NCI-H748 (cell line): ENCODE data around the gene CPNE5.
"Not testable (repeated sequence)": the region's sequence is repeated elsewhere in the genome, so short reads cannot be mapped to it uniquely, and the experiment has no call there.

Source experiments
- DNase-seq: peaks from one replicate; lab custom pipeline; 2025; ENCODE audit not compliant: unreplicated experiment; lab: John Stamatoyannopoulos, UW

CPNE5 gene

GRCh38 chr6:36728289-36729160 is 110.7 kb downstream of the CPNE5 start:
- no peak for DNase-seq

- DNase-seq, result peak; percentile 20
Observed at GRCh38 chr6:36727505-36728021, 111.7 kb downstream of the CPNE5 start.

DNA sequence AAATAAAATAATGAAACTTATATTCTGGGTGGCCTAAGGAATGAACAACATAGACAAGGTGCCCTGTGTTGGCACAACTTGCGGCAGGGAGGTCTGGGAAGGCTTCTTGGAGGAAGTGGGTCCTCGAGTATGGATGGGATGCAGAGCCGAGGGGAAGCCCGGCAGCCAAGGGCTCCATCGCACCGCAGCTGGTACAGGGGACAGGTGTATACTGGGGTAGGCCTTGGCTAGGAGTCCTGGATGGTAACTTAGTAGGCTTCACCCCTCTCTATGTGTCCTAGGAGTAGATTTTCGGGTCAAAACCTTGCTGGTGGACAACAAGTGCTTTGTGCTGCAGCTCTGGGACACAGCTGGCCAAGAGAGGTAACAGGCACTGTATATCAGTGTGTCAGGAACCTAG is 113.7 kb downstream of the CPNE5 start:
- no peak for DNase-seq

DNA sequence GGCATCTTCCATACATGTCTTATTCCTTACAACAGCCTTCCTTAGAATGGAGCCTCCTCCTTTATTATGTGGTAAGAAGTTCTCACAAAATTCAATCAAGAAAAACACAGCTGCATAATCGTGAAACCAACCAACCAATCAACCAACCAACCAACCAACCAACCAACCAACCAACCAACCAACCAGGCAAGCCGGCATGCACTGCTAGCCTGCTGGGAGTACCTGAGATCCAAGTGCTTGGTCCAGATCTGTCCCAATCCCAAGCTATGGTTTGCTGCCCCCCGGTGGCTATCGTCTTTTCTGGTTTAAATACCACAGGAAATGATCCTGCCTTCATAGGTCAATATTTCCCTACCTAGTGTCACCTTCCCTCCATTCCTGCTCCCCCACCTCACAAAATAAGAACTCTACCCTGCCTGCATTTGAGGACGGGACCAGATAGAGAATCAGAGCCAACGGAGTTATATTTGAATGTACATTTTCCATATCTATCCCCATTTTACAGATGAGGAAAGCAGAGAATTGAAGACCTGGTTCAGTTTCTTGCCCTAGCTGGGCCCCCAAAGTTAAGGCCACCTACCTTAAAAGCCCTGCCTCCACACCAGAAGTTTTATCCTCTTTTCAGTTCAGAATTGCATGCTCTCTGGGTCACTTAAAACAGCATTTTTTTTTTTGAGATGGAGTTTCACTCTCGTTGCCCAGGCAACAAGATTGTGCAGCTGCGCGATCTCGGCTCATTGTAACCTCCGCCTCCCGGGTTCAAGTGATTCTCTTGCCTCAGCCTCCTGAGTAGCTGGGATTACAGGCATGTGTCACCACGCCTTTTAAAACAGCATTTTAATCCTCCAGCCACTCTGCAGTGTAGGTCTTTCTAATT is 114.5 kb downstream of the CPNE5 start:
- DNase-seq, result peak; percentile 73

GRCh38 chr6:36723992-36724391 is 115.3 kb downstream of the CPNE5 start:
- not testable (repeated sequence) for DNase-seq

- DNase-seq, result no peak
Observed at GRCh38 chr6:36722879-36723278, 116.4 kb downstream of the CPNE5 start.

GRCh38 chr6:36722365-36722764 is 116.9 kb downstream of the CPNE5 start:
- DNase-seq, result no peak

DNA sequence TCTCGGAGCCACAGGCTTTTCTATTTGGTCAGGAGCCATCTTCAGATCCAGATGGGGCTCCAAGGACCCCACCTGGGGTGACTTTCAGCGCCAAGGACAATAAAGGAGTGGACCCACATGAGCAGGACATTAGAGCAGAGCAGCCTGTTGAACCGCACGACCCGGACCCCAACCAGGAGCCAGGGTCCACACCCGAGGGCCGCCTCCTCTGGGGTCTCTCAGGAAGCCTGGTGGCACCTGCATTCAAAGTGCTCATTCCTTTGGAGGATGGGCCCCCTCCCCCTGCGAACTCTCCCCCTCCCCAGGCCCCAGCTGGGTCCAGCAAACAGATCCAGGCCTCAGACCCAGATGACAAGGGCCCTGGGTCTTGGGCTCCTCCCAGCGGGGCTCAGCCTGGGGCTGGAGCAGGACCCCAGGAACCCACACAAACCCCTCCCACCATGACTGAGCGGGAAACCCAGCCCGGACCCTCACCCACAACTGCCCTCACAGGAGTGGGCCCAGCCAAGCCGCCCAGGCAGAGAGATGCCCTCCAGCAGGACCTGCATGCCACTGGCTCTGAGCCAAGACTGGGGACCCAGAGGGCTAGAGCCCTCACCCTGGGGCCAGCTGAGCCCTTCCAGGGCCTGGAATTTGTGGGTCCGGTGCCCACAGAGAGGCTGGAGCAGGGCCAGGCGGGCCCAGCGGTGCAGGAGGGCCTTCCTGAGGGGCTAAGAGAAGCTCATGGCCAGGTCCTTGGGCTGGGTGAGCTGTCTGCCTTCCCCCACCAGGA is 117.7 kb downstream of the CPNE5 start:
- DNase-seq, result no peak

DNA sequence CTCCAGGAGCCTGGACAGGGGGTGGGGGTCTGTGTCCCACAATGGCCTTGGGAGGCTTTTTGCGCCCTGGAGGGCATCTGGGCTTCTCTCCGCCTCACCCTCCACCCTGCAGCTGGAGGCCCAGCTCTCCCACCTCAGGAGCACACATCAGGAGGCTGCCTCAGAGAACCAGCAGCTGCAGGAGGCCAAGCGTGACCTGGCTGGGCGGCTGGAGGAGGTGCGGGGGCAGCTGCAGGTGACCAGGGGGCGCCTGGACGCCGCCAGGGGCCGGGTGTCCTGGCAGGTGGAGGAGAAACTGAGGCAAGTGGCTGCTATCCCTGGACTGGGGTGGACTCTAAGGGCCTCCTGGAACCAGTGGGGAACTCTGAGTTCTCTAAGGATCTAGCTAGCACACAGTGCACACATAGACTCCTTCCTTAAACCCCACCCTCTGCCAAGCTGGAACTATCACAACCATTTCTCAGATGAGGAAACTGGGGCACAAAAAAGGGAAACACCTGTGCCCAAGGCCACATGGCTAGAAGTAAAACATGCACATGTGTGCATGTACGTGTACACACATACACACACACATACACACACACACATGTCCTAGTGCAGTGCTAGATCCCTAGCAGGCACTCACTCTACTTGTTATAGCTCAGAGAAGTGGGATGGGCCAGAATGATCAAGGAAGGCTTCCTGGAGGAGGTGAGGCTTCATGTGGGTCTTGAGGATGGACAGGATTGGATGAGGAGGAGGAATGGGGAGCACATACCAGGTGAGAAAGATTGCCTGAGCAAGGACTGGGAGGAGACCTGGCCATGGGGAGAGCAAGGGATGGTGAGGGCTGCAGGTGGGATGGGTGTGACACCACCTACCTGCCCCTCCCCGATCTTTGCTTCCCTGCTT is 118.7 kb downstream of the CPNE5 start:
- no peak for DNase-seq

GRCh38 chr6:36719126-36719525 is 120.1 kb downstream of the CPNE5 start:
- no peak for DNase-seq

- DNase-seq, result no peak
Observed at GRCh38 chr6:36718560-36718959, 120.7 kb downstream of the CPNE5 start.

- no peak for DNase-seq
Observed at GRCh38 chr6:36717871-36718540, 121.2 kb downstream of the CPNE5 start.

- no peak for DNase-seq
Observed at GRCh38 chr6:36717231-36717825, 121.9 kb downstream of the CPNE5 start.

- no peak for DNase-seq
Observed at GRCh38 chr6:36716476-36717093, 122.7 kb downstream of the CPNE5 start.

DNA sequence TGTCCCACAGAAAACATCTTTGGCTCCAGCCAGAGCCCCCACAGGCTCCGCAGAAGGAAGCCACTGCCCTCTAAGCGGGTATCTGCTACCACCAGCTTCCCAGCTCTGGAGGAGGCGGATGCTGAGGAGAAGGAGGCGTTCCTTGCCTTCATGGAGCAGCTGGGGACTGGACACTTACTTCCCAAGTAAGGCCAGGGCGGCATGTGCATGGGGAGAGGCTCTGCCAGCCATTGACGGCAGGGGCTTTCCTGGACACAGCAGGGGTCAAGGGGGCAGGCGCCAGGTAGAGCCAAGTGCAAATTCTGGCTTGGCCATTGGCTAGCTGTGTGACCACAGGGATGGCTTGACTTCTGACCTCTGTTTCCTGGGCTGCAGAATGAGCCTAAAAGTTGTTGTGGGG is 123.8 kb downstream of the CPNE5 start:
- DNase-seq, result no peak

DNA sequence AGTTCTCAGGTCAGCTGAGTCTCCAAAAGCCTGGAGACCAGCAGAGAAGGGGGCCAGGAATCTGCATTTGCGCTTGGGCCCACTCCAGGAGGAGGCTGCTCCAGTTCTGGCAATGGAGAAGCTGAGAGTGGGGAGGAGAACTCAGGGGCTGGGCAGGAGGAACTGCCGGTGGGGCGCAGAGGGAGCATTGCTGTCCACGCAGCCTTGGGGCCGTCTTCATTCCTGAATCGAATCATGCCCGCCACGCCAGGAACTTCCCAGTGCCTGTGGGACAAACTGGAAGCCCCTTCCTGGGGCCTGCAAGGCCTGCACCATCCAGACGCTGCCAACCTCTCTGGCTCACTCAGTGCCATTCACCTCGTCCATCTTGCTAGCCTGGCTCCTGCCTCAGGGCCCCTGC is 124.7 kb downstream of the CPNE5 start:
- DNase-seq, result no peak

GRCh38 chr6:36713846-36714245 is 125.4 kb downstream of the CPNE5 start:
- no peak for DNase-seq

DNA sequence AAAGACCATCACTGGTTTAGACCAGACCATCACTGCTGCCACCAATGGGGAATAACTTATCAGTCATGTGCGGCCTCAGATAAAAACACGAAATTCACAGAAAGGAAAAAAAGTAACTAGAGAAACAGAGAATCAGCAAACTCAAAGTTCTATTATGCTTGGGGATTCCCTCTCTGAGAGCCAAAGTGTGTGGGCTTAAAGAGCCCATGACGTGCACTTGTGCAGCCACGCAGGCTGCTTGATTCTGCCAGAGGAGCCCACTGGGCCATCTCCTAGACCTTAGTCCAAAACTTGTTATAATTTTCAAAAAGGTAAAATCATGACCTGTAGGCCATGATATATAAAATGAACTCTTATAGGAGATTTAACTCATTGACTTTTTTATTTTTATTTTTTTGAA is 126.4 kb downstream of the CPNE5 start:
- no peak for DNase-seq

- DNase-seq, result no peak
Observed at GRCh38 chr6:36706339-36706738, 132.9 kb downstream of the CPNE5 start.
